ENCODE measurements around the gene PKHD1. TPM values are rescaled to one million over a fixed set of nuclear protein-coding genes. Genes with fewer than 3 reads are reported as not detected.

Gene PKHD1
- total RNA-seq, 1 donor from 2014 or later, result 1.6 TPM

DNA sequence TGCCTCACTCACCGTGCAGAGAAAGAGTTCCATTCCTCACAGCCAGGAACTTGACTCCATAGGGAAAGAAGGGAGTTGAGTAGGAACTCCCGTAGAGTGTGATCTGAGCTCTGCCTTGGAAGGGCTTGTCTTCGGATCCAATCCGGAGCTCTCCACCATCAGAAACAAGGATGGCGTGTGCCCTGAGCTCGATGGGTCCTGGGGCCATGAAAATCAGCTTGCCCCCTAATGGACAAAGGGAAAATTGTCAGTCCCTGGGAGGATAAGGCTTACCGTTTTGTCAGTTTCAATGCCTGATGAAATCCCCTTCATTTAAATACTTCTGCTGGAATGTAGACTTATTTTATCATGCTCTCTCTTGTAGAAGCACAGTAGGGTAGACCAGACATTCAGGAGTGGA, 153.3 kb downstream of the PKHD1 start:
- H3K36me3 ChIP-seq (ENCODE audit: control insufficient read depth, insufficient read depth, low read length), result no peaks in the 10 kb centered on the region
- DNase-seq (ENCODE audit: low read depth), result no peak
- TF ChIP-seq, protein P1, sequence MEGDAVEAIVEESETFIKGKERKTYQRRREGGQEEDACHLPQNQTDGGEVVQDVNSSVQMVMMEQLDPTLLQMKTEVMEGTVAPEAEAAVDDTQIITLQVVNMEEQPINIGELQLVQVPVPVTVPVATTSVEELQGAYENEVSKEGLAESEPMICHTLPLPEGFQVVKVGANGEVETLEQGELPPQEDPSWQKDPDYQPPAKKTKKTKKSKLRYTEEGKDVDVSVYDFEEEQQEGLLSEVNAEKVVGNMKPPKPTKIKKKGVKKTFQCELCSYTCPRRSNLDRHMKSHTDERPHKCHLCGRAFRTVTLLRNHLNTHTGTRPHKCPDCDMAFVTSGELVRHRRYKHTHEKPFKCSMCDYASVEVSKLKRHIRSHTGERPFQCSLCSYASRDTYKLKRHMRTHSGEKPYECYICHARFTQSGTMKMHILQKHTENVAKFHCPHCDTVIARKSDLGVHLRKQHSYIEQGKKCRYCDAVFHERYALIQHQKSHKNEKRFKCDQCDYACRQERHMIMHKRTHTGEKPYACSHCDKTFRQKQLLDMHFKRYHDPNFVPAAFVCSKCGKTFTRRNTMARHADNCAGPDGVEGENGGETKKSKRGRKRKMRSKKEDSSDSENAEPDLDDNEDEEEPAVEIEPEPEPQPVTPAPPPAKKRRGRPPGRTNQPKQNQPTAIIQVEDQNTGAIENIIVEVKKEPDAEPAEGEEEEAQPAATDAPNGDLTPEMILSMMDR (IDR thresholded peaks at IDR 0.05; ENCODE audit: insufficient read depth, low read length, poor library complexity, severe bottlenecking), result peak; percentile 14
- no peaks in the 10 kb centered on the region for H3K27me3 ChIP-seq (ENCODE audit: control insufficient read depth, insufficient read depth, low read length)
- H3K4me3 ChIP-seq (ENCODE audit: low read depth, low read length), result no peak overlapping the region

DNA sequence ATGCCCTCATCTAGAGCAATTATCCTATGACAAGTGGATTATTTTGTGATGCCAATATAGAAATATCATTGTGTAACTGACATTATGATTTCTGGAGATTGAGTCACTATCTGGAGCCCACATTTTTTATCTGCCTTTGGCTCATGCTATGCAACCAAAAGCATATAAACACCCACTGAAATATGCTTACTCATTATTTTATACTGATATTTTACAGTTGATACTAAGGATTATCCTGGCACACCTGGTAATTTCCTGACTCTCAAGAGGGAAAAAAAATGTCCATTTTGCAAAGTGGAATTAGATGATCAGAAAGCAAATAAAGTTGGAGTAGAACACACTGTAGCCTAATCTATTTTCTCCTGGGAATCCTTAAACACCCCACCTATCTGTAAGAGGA, 154.5 kb downstream of the PKHD1 start:
- Histone ChIP-seq H3K36me3 (ENCODE audit: control insufficient read depth, insufficient read depth, low read length) (no peaks in the 10 kb centered on the region), H3K4me3 (ENCODE audit: low read depth, low read length) (no peak overlapping the region), H3K27me3 (ENCODE audit: control insufficient read depth, insufficient read depth, low read length) (no peaks in the 10 kb centered on the region)
- TF ChIP-seq, protein P1 (IDR thresholded peaks at IDR 0.05; ENCODE audit: insufficient read depth, low read length, poor library complexity, severe bottlenecking), result no peak
- no peak for DNase-seq (ENCODE audit: low read depth)

DNA sequence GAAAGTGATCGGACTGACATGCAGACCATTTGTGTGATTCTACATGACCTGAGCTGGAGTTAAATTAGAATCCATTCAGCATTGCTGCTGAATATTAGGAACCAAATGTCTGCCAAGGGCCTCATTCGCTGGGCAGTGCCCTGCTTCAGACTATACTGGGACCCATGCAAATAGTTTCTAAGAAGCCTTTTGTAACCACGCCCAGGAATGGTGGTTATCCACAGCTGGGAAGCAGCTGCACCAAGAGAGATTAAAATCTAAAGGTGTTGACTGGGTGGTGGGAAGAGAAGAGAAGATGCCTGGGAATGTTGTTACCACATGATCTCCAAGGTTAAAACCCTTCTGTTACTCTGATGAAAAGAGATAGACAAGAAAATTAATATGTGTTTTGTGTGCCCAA, 156.8 kb downstream of the PKHD1 start:
- no peak overlapping the region for H3K4me3 ChIP-seq (ENCODE audit: low read depth, low read length)
- no peak for DNase-seq (ENCODE audit: low read depth)
- H3K36me3 ChIP-seq (ENCODE audit: control insufficient read depth, insufficient read depth, low read length), result no peaks in the 10 kb centered on the region
- no peaks in the 10 kb centered on the region for H3K27me3 ChIP-seq (ENCODE audit: control insufficient read depth, insufficient read depth, low read length)
- TF ChIP-seq, protein P1 (IDR thresholded peaks at IDR 0.05; ENCODE audit: insufficient read depth, low read length, poor library complexity, severe bottlenecking), result no peak

DNA sequence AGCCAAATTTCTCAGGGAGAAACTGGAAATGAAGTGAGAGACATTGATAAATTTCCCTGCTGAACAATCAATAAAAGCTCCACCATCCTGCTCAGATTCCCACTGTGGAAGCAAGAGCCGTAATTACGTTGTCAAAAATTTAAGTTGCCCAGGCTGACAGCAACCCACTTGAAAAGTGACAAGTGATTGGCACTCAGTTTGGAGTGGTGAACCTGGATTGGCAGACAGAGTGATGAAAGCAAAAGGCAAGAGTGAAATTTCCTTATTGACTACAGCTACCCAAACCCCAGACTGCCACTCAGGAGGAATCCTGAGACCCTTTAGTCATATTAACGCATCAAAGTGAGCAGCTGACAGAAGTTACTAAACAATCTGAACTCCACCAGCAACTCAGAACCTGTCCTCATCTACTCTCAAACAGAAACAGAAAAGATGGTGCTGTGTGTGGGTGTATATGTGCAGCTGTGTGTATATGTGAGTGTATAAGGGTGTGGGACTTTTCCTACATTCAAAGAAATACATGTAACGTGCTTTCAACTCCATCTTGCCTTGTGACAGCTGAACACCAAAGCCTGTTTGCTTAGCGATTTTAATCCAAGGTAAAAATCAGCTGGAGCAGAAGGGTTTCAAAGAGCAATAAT, 157.4 kb downstream of the PKHD1 start:
- no peak for DNase-seq (ENCODE audit: low read depth)
- Histone ChIP-seq H3K27me3 (ENCODE audit: control insufficient read depth, insufficient read depth, low read length) (no peaks in the 10 kb centered on the region), H3K36me3 (ENCODE audit: control insufficient read depth, insufficient read depth, low read length) (no peaks in the 10 kb centered on the region), H3K4me3 (ENCODE audit: low read depth, low read length) (no peak overlapping the region)
- TF ChIP-seq, protein P1 (IDR thresholded peaks at IDR 0.05; ENCODE audit: insufficient read depth, low read length, poor library complexity, severe bottlenecking), result no peak

DNA sequence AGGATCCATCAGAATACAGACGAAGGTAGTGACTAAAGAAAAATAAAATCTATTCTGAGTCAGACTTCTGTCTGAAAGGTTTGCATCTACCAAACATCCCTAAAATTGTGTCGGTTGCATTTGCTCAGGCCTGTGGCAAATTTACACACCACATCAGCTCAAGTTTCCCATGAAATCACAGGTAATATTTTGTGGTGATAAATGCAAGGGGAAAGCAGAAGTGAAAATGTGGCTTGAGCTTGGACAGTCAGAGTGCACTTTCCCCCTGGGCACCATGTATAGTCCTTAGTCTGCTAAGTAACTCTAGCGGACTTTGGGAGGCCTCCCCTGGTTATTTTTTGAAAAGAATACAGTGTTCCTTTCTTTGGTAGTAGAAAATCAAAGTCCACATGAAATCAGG, 159.1 kb downstream of the PKHD1 start:
- Histone ChIP-seq H3K36me3 (ENCODE audit: control insufficient read depth, insufficient read depth, low read length) (no peaks in the 10 kb centered on the region), H3K4me3 (ENCODE audit: low read depth, low read length) (no peak overlapping the region), H3K27me3 (ENCODE audit: control insufficient read depth, insufficient read depth, low read length) (no peaks in the 10 kb centered on the region)
- TF ChIP-seq, protein P1 (IDR thresholded peaks at IDR 0.05; ENCODE audit: insufficient read depth, low read length, poor library complexity, severe bottlenecking), result no peak
- DNase-seq (ENCODE audit: low read depth), result no peak

DNA sequence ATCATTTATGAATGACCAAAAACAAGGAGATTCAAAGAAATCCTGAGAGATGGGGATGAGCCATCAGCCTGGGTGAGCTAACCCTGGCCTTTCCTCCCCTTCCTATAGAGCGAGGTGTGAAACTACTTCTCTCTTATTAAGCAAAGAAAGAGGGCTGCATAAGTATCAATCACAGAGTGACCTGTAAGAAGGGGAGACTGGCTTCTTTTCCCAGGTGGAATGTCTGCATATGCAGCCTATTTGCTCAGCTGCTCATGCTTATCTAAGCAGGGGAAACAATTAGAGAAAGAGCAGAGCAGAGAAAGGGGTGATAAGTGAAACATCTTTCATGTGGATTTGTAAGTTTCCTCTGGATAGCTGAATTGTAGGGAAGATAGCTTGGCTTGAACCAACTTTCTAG, 160.0 kb downstream of the PKHD1 start:
- DNase-seq (ENCODE audit: low read depth), result no peak
- TF ChIP-seq, protein P1 (IDR thresholded peaks at IDR 0.05; ENCODE audit: insufficient read depth, low read length, poor library complexity, severe bottlenecking), result no peak
- Histone ChIP-seq H3K27me3 (ENCODE audit: control insufficient read depth, insufficient read depth, low read length) (no peaks in the 10 kb centered on the region), H3K36me3 (ENCODE audit: control insufficient read depth, insufficient read depth, low read length) (no peaks in the 10 kb centered on the region), H3K4me3 (ENCODE audit: low read depth, low read length) (no peak overlapping the region)
